GM23338 (cell line): ENCODE data around the gene ETV3. TPM values are rescaled to one million over a fixed set of nuclear protein-coding genes. Genes with fewer than 3 reads are reported as not detected.

Experiments
- ATAC-seq: fragments of 200-7000 bp; cut with Tn5 transposase; 3 replicates; pipeline ENCODE4 v1.9.1; 2020
- DNase-seq: peaks from one replicate; pipeline ENCODE4 v3.0.0-alpha.2; 2015; ENCODE audit warnings: low spot score
- H2AFZ ChIP-seq: fragments of 200-600 bp; sonication (generic); 2 replicates; pipeline ENCODE4 v1.8.0; 2016; ENCODE audit warnings: antibody characterized with exemption, mild to moderate bottlenecking, moderate library complexity
- H3F3A ChIP-seq: fragments of 200-600 bp; sonication (generic); replicated peaks from 2 replicates; pipeline ENCODE4 v1.8.0; 2017; ENCODE audit warnings: antibody characterized with exemption, mixed run types, low read depth
- H3K27ac ChIP-seq: fragments of 200-600 bp; sonication (generic); 2 replicates; pipeline ENCODE4 v1.6.1; 2016; ENCODE audit warnings: low read depth
- H3K27me3 ChIP-seq: fragments of 200-600 bp; sonication (generic); 2 replicates; pipeline ENCODE4 v1.8.0; 2016; ENCODE audit warnings: mild to moderate bottlenecking, mixed run types, moderate library complexity; ENCODE audit not compliant: insufficient read depth
- H3K36me3 ChIP-seq: fragments of 200-600 bp; sonication (generic); 2 replicates; pipeline ENCODE4 v1.8.0; 2016; ENCODE audit warnings: mild to moderate bottlenecking; ENCODE audit not compliant: insufficient read depth
- H3K4me1 ChIP-seq: fragments of 200-600 bp; sonication (generic); 2 replicates; pipeline ENCODE4 v1.8.0; 2016; ENCODE audit warnings: mild to moderate bottlenecking, moderate library complexity; ENCODE audit not compliant: insufficient read depth
- H3K4me2 ChIP-seq: fragments of 200-600 bp; sonication (generic); 2 replicates; pipeline ENCODE4 v1.7.1; 2017; ENCODE audit warnings: mixed run types
- H3K4me3 ChIP-seq: fragments of 200-600 bp; sonication (generic); 2 replicates; pipeline ENCODE4 v1.6.1; 2016; ENCODE audit warnings: mixed run types
- H3K79me2 ChIP-seq: fragments of 200-600 bp; sonication (generic); replicated peaks from 2 replicates; pipeline ENCODE4 v1.8.0; 2017; ENCODE audit warnings: mild to moderate bottlenecking; ENCODE audit not compliant: insufficient read depth
- H3K9me2 ChIP-seq: fragments of 200-600 bp; sonication (generic); 2 replicates; pipeline ENCODE4 v1.8.0; 2017; ENCODE audit not compliant: insufficient read depth
- H4K20me1 ChIP-seq: fragments of 200-600 bp; sonication (generic); replicated peaks from 2 replicates; pipeline ENCODE4 v1.8.0; 2017; ENCODE audit warnings: mild to moderate bottlenecking; ENCODE audit not compliant: insufficient read depth
- H3K27ac Mint-ChIP-seq: 2 replicates; pipeline ENCODE4 v1.8.0; 2020; ENCODE audit warnings: inconsistent platforms, mild to moderate bottlenecking, moderate library complexity, mixed read lengths
- H3K27me3 Mint-ChIP-seq: 3 replicates; pipeline ENCODE4 v1.8.0; 2022; ENCODE audit warnings: low read depth, mild to moderate bottlenecking, moderate library complexity, mixed read lengths, inconsistent platforms; ENCODE audit not compliant: insufficient read depth, poor library complexity
- H3K36me3 Mint-ChIP-seq: 3 replicates; pipeline ENCODE4 v1.8.0; 2021; ENCODE audit warnings: low read depth, mild to moderate bottlenecking, inconsistent platforms, moderate library complexity, mixed read lengths
- H3K4me1 Mint-ChIP-seq: 3 replicates; pipeline ENCODE4 v1.8.0; 2020; ENCODE audit warnings: mild to moderate bottlenecking, inconsistent platforms, mixed read lengths
- H3K4me3 Mint-ChIP-seq: 3 replicates; pipeline ENCODE4 v1.8.0; 2021; ENCODE audit warnings: moderate library complexity, mild to moderate bottlenecking, inconsistent platforms, mixed read lengths
- H3K9me3 Mint-ChIP-seq: 3 replicates; pipeline ENCODE4 v1.8.0; 2020; ENCODE audit warnings: moderate library complexity, mild to moderate bottlenecking, inconsistent platforms, mixed read lengths
- CREB1 ChIP-seq: fragments of 250-450 bp; sonication (Bioruptor Pico); IDR thresholded peaks from 2 replicates; pipeline ENCODE4 v1.5.0; 2020; ENCODE audit warnings: low read depth, mild to moderate bottlenecking, moderate library complexity
- JUNB ChIP-seq: IDR thresholded peaks from one replicate; pipeline ENCODE4 v1.6.1; 2016; ENCODE audit warnings: antibody characterized with exemption; ENCODE audit not compliant: unreplicated experiment
- STAT1 ChIP-seq: IDR thresholded peaks from one replicate; pipeline ENCODE4 v1.6.1; 2016; ENCODE audit warnings: antibody characterized with exemption; ENCODE audit not compliant: unreplicated experiment
- ZNF114 ChIP-seq: fragments of 250-450 bp; sonication (Bioruptor Pico); IDR thresholded peaks from 2 replicates; pipeline ENCODE4 v1.5.0; 2020; ENCODE audit warnings: mild to moderate bottlenecking, moderate library complexity
- polyA plus RNA-seq: library from polyadenylated mRNA; unstranded; fragments of >200 nt; fragmentation: Nextera tagmentation; extraction: Ambion mirVana; gene quantifications from 2 replicates; pipeline ENCODE4 v1.2.1, GENCODE V29; 2016
- total RNA-seq: library from RNA; depleted of rRNA; stranded (reverse); fragments of >200 nt; shearing (Covaris generic); gene quantifications from 2 replicates; pipeline ENCODE4 v1.2.3, GENCODE V29; 2014
- TF ChIP-seq, protein P1 (sequence below): fragments of 250-450 bp; sonication (Bioruptor Pico); IDR thresholded peaks from 2 replicates; pipeline ENCODE4 v1.5.0; 2020; ENCODE audit warnings: mild to moderate bottlenecking, moderate library complexity
- TF ChIP-seq, protein P2 (sequence below), 2 experiments: fragments of 200-600 bp in 1 of 2; sonication (generic) in 1 of 2; conservative IDR thresholded peaks; 2 replicates each; pipeline versions ENCODE4 v1.5.1 to v1.6.1; 2016 to 2017; ENCODE audit warnings: antibody characterized with exemption in 2 of 2, low read depth in 2 of 2, mild to moderate bottlenecking in 2 of 2, moderate library complexity in 1 of 2
- TF ChIP-seq, protein P3 (sequence below): IDR thresholded peaks from 2 replicates; pipeline ENCODE4 v1.6.1; 2016; ENCODE audit warnings: antibody characterized with exemption
- TF ChIP-seq, protein P4 (sequence below): IDR thresholded peaks from one replicate; pipeline ENCODE4 v1.6.1; 2018; ENCODE audit warnings: antibody characterized with exemption; ENCODE audit not compliant: unreplicated experiment

The ETV3 gene
- total and polyA plus RNA-seq, 2 experiments from 2014 or later: 8.1 to 19.6 TPM

DNA sequence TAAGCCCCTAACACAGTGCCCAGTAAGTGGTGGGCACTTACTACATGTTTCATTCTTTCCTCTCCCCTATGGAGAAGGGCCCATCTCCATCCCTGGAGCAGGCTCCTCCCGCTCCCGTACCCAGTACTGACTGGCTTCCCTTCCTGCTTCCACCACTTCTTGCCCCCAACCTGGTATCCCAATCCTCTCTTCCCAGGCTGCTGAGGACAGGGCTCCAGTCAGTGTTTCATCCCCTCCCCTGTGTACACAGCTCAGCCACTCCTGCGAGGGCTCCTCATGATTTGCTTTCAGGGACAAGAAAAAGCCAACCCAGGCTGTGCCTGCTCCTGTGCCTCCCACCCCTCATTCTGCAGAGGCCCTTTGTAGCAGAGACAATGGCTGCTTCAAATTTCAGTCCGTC is 20.8 kb upstream of the ETV3 start (continued):
- TF ChIP-seq, protein P1, sequence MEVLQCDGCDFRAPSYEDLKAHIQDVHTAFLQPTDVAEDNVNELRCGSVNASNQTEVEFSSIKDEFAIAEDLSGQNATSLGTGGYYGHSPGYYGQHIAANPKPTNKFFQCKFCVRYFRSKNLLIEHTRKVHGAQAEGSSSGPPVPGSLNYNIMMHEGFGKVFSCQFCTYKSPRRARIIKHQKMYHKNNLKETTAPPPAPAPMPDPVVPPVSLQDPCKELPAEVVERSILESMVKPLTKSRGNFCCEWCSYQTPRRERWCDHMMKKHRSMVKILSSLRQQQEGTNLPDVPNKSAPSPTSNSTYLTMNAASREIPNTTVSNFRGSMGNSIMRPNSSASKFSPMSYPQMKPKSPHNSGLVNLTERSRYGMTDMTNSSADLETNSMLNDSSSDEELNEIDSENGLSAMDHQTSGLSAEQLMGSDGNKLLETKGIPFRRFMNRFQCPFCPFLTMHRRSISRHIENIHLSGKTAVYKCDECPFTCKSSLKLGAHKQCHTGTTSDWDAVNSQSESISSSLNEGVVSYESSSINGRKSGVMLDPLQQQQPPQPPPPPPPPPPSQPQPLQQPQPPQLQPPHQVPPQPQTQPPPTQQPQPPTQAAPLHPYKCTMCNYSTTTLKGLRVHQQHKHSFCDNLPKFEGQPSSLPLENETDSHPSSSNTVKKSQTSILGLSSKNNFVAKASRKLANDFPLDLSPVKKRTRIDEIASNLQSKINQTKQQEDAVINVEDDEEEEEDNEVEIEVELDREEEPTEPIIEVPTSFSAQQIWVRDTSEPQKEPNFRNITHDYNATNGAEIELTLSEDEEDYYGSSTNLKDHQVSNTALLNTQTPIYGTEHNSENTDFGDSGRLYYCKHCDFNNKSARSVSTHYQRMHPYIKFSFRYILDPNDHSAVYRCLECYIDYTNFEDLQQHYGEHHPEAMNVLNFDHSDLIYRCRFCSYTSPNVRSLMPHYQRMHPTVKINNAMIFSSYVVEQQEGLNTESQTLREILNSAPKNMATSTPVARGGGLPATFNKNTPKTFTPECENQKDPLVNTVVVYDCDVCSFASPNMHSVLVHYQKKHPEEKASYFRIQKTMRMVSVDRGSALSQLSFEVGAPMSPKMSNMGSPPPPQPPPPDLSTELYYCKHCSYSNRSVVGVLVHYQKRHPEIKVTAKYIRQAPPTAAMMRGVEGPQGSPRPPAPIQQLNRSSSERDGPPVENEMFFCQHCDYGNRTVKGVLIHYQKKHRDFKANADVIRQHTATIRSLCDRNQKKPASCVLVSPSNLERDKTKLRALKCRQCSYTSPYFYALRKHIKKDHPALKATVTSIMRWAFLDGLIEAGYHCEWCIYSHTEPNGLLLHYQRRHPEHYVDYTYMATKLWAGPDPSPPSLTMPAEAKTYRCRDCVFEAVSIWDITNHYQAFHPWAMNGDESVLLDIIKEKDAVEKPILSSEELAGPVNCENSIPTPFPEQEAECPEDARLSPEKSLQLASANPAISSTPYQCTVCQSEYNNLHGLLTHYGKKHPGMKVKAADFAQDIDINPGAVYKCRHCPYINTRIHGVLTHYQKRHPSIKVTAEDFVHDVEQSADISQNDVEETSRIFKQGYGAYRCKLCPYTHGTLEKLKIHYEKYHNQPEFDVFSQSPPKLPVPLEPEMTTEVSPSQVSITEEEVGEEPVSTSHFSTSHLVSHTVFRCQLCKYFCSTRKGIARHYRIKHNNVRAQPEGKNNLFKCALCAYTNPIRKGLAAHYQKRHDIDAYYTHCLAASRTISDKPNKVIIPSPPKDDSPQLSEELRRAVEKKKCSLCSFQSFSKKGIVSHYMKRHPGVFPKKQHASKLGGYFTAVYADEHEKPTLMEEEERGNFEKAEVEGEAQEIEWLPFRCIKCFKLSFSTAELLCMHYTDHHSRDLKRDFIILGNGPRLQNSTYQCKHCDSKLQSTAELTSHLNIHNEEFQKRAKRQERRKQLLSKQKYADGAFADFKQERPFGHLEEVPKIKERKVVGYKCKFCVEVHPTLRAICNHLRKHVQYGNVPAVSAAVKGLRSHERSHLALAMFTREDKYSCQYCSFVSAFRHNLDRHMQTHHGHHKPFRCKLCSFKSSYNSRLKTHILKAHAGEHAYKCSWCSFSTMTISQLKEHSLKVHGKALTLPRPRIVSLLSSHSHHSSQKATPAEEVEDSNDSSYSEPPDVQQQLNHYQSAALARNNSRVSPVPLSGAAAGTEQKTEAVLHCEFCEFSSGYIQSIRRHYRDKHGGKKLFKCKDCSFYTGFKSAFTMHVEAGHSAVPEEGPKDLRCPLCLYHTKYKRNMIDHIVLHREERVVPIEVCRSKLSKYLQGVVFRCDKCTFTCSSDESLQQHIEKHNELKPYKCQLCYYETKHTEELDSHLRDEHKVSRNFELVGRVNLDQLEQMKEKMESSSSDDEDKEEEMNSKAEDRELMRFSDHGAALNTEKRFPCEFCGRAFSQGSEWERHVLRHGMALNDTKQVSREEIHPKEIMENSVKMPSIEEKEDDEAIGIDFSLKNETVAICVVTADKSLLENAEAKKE (CRISPR knock-in tag): no peak
- TF ChIP-seq, protein P2, sequence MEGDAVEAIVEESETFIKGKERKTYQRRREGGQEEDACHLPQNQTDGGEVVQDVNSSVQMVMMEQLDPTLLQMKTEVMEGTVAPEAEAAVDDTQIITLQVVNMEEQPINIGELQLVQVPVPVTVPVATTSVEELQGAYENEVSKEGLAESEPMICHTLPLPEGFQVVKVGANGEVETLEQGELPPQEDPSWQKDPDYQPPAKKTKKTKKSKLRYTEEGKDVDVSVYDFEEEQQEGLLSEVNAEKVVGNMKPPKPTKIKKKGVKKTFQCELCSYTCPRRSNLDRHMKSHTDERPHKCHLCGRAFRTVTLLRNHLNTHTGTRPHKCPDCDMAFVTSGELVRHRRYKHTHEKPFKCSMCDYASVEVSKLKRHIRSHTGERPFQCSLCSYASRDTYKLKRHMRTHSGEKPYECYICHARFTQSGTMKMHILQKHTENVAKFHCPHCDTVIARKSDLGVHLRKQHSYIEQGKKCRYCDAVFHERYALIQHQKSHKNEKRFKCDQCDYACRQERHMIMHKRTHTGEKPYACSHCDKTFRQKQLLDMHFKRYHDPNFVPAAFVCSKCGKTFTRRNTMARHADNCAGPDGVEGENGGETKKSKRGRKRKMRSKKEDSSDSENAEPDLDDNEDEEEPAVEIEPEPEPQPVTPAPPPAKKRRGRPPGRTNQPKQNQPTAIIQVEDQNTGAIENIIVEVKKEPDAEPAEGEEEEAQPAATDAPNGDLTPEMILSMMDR (conservative IDR thresholded peaks at IDR 0.05; ENCODE audit: low read depth in 2 of 2): no peak
- TF ChIP-seq, protein P3, sequence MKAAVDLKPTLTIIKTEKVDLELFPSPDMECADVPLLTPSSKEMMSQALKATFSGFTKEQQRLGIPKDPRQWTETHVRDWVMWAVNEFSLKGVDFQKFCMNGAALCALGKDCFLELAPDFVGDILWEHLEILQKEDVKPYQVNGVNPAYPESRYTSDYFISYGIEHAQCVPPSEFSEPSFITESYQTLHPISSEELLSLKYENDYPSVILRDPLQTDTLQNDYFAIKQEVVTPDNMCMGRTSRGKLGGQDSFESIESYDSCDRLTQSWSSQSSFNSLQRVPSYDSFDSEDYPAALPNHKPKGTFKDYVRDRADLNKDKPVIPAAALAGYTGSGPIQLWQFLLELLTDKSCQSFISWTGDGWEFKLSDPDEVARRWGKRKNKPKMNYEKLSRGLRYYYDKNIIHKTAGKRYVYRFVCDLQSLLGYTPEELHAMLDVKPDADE: no peak
- TF ChIP-seq JUNB (no peak), STAT1 (no peak)

DNA sequence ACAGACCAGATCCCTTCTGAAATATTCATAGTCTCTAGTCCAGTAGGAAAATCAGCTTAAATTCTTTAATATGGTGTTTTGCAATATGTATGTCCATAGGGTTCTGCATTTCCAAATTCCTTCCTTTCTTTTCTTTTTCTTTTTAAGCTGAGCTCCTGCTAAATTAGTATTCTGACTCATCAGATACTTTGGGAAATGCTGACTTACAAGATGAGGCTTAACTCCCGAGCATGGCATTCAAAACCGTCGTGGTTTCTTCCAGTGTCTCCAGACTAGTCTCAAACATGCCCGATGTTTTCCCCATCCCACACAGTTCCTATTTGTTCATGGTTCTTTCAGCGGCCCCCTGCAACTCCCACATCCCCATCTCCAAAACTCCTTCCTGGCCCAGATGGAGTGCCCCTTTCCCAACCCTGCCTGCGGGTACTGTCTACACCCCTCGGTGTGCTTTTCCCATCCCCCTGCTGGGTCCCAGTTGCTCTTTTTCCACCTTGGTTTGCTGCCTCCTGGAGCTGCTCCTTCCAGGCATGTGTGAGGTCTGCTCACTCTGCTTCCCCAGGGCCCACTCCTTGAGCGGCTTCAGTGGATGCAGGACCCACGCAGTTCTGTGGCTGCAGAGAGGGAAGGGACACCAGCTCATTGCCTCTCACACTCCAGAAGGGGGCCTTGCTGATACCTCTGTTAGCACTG is 19.5 kb upstream of the ETV3 start:
- H2AFZ ChIP-seq: peak overlapping the region; percentile 84
- TF ChIP-seq, protein P4, sequence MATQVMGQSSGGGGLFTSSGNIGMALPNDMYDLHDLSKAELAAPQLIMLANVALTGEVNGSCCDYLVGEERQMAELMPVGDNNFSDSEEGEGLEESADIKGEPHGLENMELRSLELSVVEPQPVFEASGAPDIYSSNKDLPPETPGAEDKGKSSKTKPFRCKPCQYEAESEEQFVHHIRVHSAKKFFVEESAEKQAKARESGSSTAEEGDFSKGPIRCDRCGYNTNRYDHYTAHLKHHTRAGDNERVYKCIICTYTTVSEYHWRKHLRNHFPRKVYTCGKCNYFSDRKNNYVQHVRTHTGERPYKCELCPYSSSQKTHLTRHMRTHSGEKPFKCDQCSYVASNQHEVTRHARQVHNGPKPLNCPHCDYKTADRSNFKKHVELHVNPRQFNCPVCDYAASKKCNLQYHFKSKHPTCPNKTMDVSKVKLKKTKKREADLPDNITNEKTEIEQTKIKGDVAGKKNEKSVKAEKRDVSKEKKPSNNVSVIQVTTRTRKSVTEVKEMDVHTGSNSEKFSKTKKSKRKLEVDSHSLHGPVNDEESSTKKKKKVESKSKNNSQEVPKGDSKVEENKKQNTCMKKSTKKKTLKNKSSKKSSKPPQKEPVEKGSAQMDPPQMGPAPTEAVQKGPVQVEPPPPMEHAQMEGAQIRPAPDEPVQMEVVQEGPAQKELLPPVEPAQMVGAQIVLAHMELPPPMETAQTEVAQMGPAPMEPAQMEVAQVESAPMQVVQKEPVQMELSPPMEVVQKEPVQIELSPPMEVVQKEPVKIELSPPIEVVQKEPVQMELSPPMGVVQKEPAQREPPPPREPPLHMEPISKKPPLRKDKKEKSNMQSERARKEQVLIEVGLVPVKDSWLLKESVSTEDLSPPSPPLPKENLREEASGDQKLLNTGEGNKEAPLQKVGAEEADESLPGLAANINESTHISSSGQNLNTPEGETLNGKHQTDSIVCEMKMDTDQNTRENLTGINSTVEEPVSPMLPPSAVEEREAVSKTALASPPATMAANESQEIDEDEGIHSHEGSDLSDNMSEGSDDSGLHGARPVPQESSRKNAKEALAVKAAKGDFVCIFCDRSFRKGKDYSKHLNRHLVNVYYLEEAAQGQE: no peak
- TF ChIP-seq CREB1: no peak
- TF ChIP-seq ZNF114: no peak

More for the DNA sequence above, 19.5 kb upstream of the ETV3 start:
- H3K9me3 Mint-ChIP-seq: no peaks in the 10 kb centered on the region
- H3K4me1 Mint-ChIP-seq: peaks cover 63% of the 10 kb centered on the region
- H3K36me3 Mint-ChIP-seq: no peaks in the 10 kb centered on the region
- peaks cover 17% of the 10 kb centered on the region for H3K4me1 ChIP-seq
- DNase-seq (no peak), ATAC-seq (no peak)
- H3K27ac ChIP-seq: no peak overlapping the region
- H3K4me2 ChIP-seq: no peak overlapping the region
- peaks cover 20% of the 10 kb centered on the region for H3K27me3 Mint-ChIP-seq
- no peak overlapping the region for H3K4me3 Mint-ChIP-seq
- no peak overlapping the region for H3K27ac Mint-ChIP-seq
- no peaks in the 10 kb centered on the region for H3K27me3 ChIP-seq
- no peaks in the 10 kb centered on the region for H3K36me3 ChIP-seq
- no peaks in the 10 kb centered on the region for H3K79me2 ChIP-seq
- no peak overlapping the region for H3K4me3 ChIP-seq
- H4K20me1 ChIP-seq: no peaks in the 10 kb centered on the region
- 0 out of 2 replicates have a peak, but pooled peaks cover 4% of the 10 kb centered on the region for H3F3A ChIP-seq
- H3K9me2 ChIP-seq: no peaks in the 10 kb centered on the region; the same call in 1 of the 2 replicates
